Smooth muscle cell (in vitro differentiated cells): Measurements from ENCODE around the gene PPIL6. TPM values are rescaled to one million over a fixed set of nuclear protein-coding genes. Genes with fewer than 3 reads are reported as not detected.

Source experiments
- DNase-seq: peaks from one replicate; lab custom pipeline; 2025; ENCODE audit not compliant: unreplicated experiment; lab: John Stamatoyannopoulos, UW
- H2AFZ ChIP-seq: fragments of 200-600 bp; sonication (generic); 2 replicates; pipeline ENCODE4 v1.6.0; 2016; ENCODE audit warnings: antibody characterized with exemption, low read depth, mild to moderate bottlenecking
- H3F3A ChIP-seq: fragments of 200-600 bp; sonication (generic); 2 replicates; pipeline ENCODE4 v1.6.0; 2017; ENCODE audit warnings: antibody characterized with exemption, low read depth
- H3K27ac ChIP-seq: fragments of 200-600 bp; sonication (generic); 2 replicates; pipeline ENCODE4 v1.5.1; 2016; ENCODE audit warnings: low read depth, mild to moderate bottlenecking
- H3K27me3 ChIP-seq: fragments of 200-600 bp; sonication (generic); 2 replicates; pipeline ENCODE4 v1.6.1; 2016; ENCODE audit warnings: low read depth, mild to moderate bottlenecking
- H3K36me3 ChIP-seq: fragments of 200-600 bp; sonication (generic); 2 replicates; pipeline ENCODE4 v1.5.1; 2016; ENCODE audit warnings: low read depth
- H3K4me1 ChIP-seq: fragments of 200-600 bp; sonication (generic); 2 replicates; pipeline ENCODE4 v1.5.1; 2016; ENCODE audit warnings: low read depth
- H3K4me2 ChIP-seq: fragments of 200-600 bp; sonication (generic); 2 replicates; pipeline ENCODE4 v1.6.0; 2016; ENCODE audit warnings: mild to moderate bottlenecking
- H3K4me3 ChIP-seq: fragments of 200-600 bp; sonication (generic); 2 replicates; pipeline ENCODE4 v1.5.1; 2016; ENCODE audit warnings: mild to moderate bottlenecking
- H3K79me2 ChIP-seq: fragments of 200-600 bp; sonication (generic); 2 replicates; pipeline ENCODE4 v1.6.0; 2016; ENCODE audit warnings: low read depth, mild to moderate bottlenecking
- H3K9ac ChIP-seq: fragments of 200-600 bp; sonication (generic); 2 replicates; pipeline ENCODE4 v1.6.0; 2016; ENCODE audit warnings: low read depth
- H3K9me3 ChIP-seq: fragments of 200-600 bp; sonication (generic); replicated peaks from 2 replicates; pipeline ENCODE4 v1.5.1; 2016; ENCODE audit warnings: low read depth
- H4K20me1 ChIP-seq: fragments of 200-600 bp; sonication (generic); 2 replicates; pipeline ENCODE4 v1.6.0; 2016; ENCODE audit warnings: low read depth
- CTCF ChIP-seq: fragments of 200-600 bp; sonication (generic); IDR thresholded peaks from 2 replicates; pipeline ENCODE4 v1.5.1; 2017; ENCODE audit warnings: borderline replicate concordance, mild to moderate bottlenecking, antibody characterized with exemption; ENCODE audit not compliant: insufficient read depth, poor library complexity, severe bottlenecking
- WGBS: methylation state at CpG from one replicate; pipeline ENCODE4 v1.1.7; 2016; ENCODE audit warnings: low lambda C conversion rate; 5-methylcytosine and 5-hydroxymethylcytosine counted together
- polyA plus RNA-seq: library from polyadenylated mRNA; unstranded; fragments of >200 nt; fragmentation: Nextera tagmentation; extraction: Ambion mirVana; gene quantifications from 2 replicates; pipeline ENCODE4 v1.2.1, GENCODE V29; 2016
- total RNA-seq: library from RNA; depleted of rRNA; stranded (reverse); fragments of >200 nt; gene quantifications from 2 replicates; pipeline ENCODE4 v1.2.3, GENCODE V29; 2014

The PPIL6 gene
- total and polyA plus RNA-seq, 2 experiments from 2014 or later = 1.3 to 1.7 TPM

GRCh38 chr6:109471105-109471810 lies 30.8 kb upstream of the PPIL6 start:
- TF ChIP-seq CTCF = no peak
- Histone ChIP-seq H3K36me3 (peaks cover 8% of the 10 kb centered on the region), H3K27ac (no peak overlapping the region)

GRCh38 chr6:109469591-109470189 lies 29.3 kb upstream of the PPIL6 start:
- DNase-seq = no peak
- Histone ChIP-seq H3F3A (no peaks in the 10 kb centered on the region), H3K27ac (no peak overlapping the region), H3K4me3 (no peak overlapping the region), H3K79me2 (no peaks in the 10 kb centered on the region), H2AFZ (no peak overlapping the region), H3K9me3 (no peaks in the 10 kb centered on the region), H3K4me2 (no peak overlapping the region), H3K9ac (no peak overlapping the region), H3K27me3 (no peaks in the 10 kb centered on the region), H3K4me1 (no peaks in the 10 kb centered on the region), H3K36me3 (peaks cover 15% of the 10 kb centered on the region), H4K20me1 (no peaks in the 10 kb centered on the region)
- no peak for TF ChIP-seq CTCF
- 98% methylated on average over 5 of the region's 5 CpGs for WGBS

More at GRCh38 chr6:109471105-109471810, 30.8 kb upstream of the PPIL6 start:
- Histone ChIP-seq H3K4me3 (no peak overlapping the region), H3K4me2 (no peak overlapping the region), H3K9ac (no peak overlapping the region), H3K79me2 (peaks cover 4% of the 10 kb centered on the region), H4K20me1 (peaks cover 3% of the 10 kb centered on the region), H3K27me3 (no peaks in the 10 kb centered on the region), H3K9me3 (no peaks in the 10 kb centered on the region), H3K4me1 (no peaks in the 10 kb centered on the region), H3F3A (no peaks in the 10 kb centered on the region), H2AFZ (no peak overlapping the region)
- DNase-seq = no peak
- WGBS = 96% methylated on average over 5 of the region's 5 CpGs

GRCh38 chr6:109467696-109468095 lies 27.3 kb upstream of the PPIL6 start:
- Histone ChIP-seq H2AFZ (no peak overlapping the region), H3F3A (no peaks in the 10 kb centered on the region), H3K27ac (no peak overlapping the region), H3K9me3 (no peaks in the 10 kb centered on the region), H3K79me2 (peaks cover 10% of the 10 kb centered on the region), H3K36me3 (peaks cover 18% of the 10 kb centered on the region), H3K9ac (no peak overlapping the region), H3K4me3 (no peak overlapping the region), H4K20me1 (peaks cover 5% of the 10 kb centered on the region), H3K27me3 (no peaks in the 10 kb centered on the region), H3K4me2 (no peak overlapping the region), H3K4me1 (no peaks in the 10 kb centered on the region)
- DNase-seq = no peak
- WGBS = 94% methylated on average over 6 of the region's 6 CpGs
- no peak for TF ChIP-seq CTCF
